ENCODE measurements around the gene NACA2.
"Not testable (repeated sequence)": the region's sequence is repeated elsewhere in the genome, so short reads cannot be mapped to it uniquely, and the experiment has no call there.

The NACA2 gene

GRCh38 chr17:61598014-61598413 lies 7.0 kb upstream of the NACA2 start:
- Histone ChIP-seq H3K27me3 (ENCODE audit: control insufficient read depth, insufficient read depth, low read length) (no peaks in the 10 kb centered on the region), H3K36me3 (ENCODE audit: control insufficient read depth, insufficient read depth, low read length) (no peaks in the 10 kb centered on the region)

GRCh38 chr17:61597607-61598006 lies 6.6 kb upstream of the NACA2 start:
- H3K27me3 ChIP-seq (ENCODE audit: control insufficient read depth, insufficient read depth, low read length), result no peaks in the 10 kb centered on the region
- H3K9ac ChIP-seq (ENCODE audit: low read length), result no peak overlapping the region
- no peaks in the 10 kb centered on the region for H3K36me3 ChIP-seq (ENCODE audit: control insufficient read depth, insufficient read depth, low read length)
- no peaks in the 10 kb centered on the region for H3K4me1 ChIP-seq (ENCODE audit: control insufficient read depth, insufficient read depth, low read length)
- H3K4me3 ChIP-seq (ENCODE audit: low read length), result no peak overlapping the region
- no peaks in the 10 kb centered on the region for H3K9me3 ChIP-seq (ENCODE audit: control insufficient read depth, low read length)

More at GRCh38 chr17:61598014-61598413, 7.0 kb upstream of the NACA2 start:
- H3K4me1 ChIP-seq (ENCODE audit: control insufficient read depth, insufficient read depth, low read length), result no peaks in the 10 kb centered on the region
- H3K9me3 ChIP-seq (ENCODE audit: control insufficient read depth, low read length), result no peaks in the 10 kb centered on the region
- H3K9ac ChIP-seq (ENCODE audit: low read length), result no peak overlapping the region
- H3K4me3 ChIP-seq (ENCODE audit: low read length), result no peak overlapping the region

- Histone ChIP-seq H3K36me3 (ENCODE audit: control insufficient read depth, insufficient read depth, low read length) (no peaks in the 10 kb centered on the region), H3K4me1 (ENCODE audit: control insufficient read depth, insufficient read depth, low read length) (no peaks in the 10 kb centered on the region), H3K27me3 (ENCODE audit: control insufficient read depth, insufficient read depth, low read length) (no peaks in the 10 kb centered on the region), H3K4me3 (ENCODE audit: low read length) (no peak overlapping the region), H3K9me3 (ENCODE audit: control insufficient read depth, low read length) (no peaks in the 10 kb centered on the region), H3K9ac (ENCODE audit: low read length) (no peak overlapping the region)
These were observed 4.6 kb upstream of the NACA2 start for GRCh38 chr17:61595418-61596186.

- no peaks in the 10 kb centered on the region for H3K27me3 ChIP-seq (ENCODE audit: control insufficient read depth, insufficient read depth, low read length)
- no peak overlapping the region for H3K9ac ChIP-seq (ENCODE audit: low read length)
- no peaks in the 10 kb centered on the region for H3K36me3 ChIP-seq (ENCODE audit: control insufficient read depth, insufficient read depth, low read length)
- no peaks in the 10 kb centered on the region for H3K9me3 ChIP-seq (ENCODE audit: control insufficient read depth, low read length)
- no peaks in the 10 kb centered on the region for H3K4me1 ChIP-seq (ENCODE audit: control insufficient read depth, insufficient read depth, low read length)
- H3K4me3 ChIP-seq (ENCODE audit: low read length), result no peak overlapping the region
These were observed 3.3 kb upstream of the NACA2 start for GRCh38 chr17:61594294-61594825.

GRCh38 chr17:61593426-61593825 lies 2.4 kb upstream of the NACA2 start:
- no peaks in the 10 kb centered on the region for H3K4me1 ChIP-seq (ENCODE audit: control insufficient read depth, insufficient read depth, low read length)
- H3K9ac ChIP-seq (ENCODE audit: low read length), result no peak overlapping the region
- no peaks in the 10 kb centered on the region for H3K36me3 ChIP-seq (ENCODE audit: control insufficient read depth, insufficient read depth, low read length)
- no peaks in the 10 kb centered on the region for H3K9me3 ChIP-seq (ENCODE audit: control insufficient read depth, low read length)
- no peaks in the 10 kb centered on the region for H3K27me3 ChIP-seq (ENCODE audit: control insufficient read depth, insufficient read depth, low read length)
- H3K4me3 ChIP-seq (ENCODE audit: low read length), result no peak overlapping the region

- no peaks in the 10 kb centered on the region for H3K36me3 ChIP-seq (ENCODE audit: control insufficient read depth, insufficient read depth, low read length)
- H3K4me3 ChIP-seq (ENCODE audit: low read length), result no peak overlapping the region
- no peaks in the 10 kb centered on the region for H3K4me1 ChIP-seq (ENCODE audit: control insufficient read depth, insufficient read depth, low read length)
- no peaks in the 10 kb centered on the region for H3K9me3 ChIP-seq (ENCODE audit: control insufficient read depth, low read length)
- H3K9ac ChIP-seq (ENCODE audit: low read length), result no peak overlapping the region
- no peaks in the 10 kb centered on the region for H3K27me3 ChIP-seq (ENCODE audit: control insufficient read depth, insufficient read depth, low read length)
These were observed 911 bp upstream of the NACA2 start for GRCh38 chr17:61591930-61592329.

GRCh38 chr17:61589990-61590389 lies 1.0 kb downstream of the NACA2 start:
- Histone ChIP-seq H3K9me3 (ENCODE audit: control insufficient read depth, low read length) (no peaks in the 10 kb centered on the region), H3K9ac (ENCODE audit: low read length) (no peak overlapping the region), H3K36me3 (ENCODE audit: control insufficient read depth, insufficient read depth, low read length) (no peaks in the 10 kb centered on the region), H3K4me3 (ENCODE audit: low read length) (no peak overlapping the region), H3K4me1 (ENCODE audit: control insufficient read depth, insufficient read depth, low read length) (no peaks in the 10 kb centered on the region), H3K27me3 (ENCODE audit: control insufficient read depth, insufficient read depth, low read length) (no peaks in the 10 kb centered on the region)

- Histone ChIP-seq H3K4me3 (ENCODE audit: low read length) (no peak overlapping the region), H3K27me3 (ENCODE audit: control insufficient read depth, insufficient read depth, low read length) (no peaks in the 10 kb centered on the region), H3K9me3 (ENCODE audit: control insufficient read depth, low read length) (no peaks in the 10 kb centered on the region), H3K4me1 (ENCODE audit: control insufficient read depth, insufficient read depth, low read length) (peaks cover 3% of the 10 kb centered on the region), H3K9ac (ENCODE audit: low read length) (no peak overlapping the region), H3K36me3 (ENCODE audit: control insufficient read depth, insufficient read depth, low read length) (no peaks in the 10 kb centered on the region)
These were observed 3.0 kb downstream of the NACA2 start for GRCh38 chr17:61587807-61588660.

GRCh38 chr17:61587242-61587641 lies 3.8 kb downstream of the NACA2 start:
- Histone ChIP-seq H3K4me3 (ENCODE audit: low read length) (no peak overlapping the region), H3K27me3 (ENCODE audit: control insufficient read depth, insufficient read depth, low read length) (no peaks in the 10 kb centered on the region), H3K9ac (ENCODE audit: low read length) (no peak overlapping the region), H3K4me1 (ENCODE audit: control insufficient read depth, insufficient read depth, low read length) (peaks cover 5% of the 10 kb centered on the region), H3K9me3 (ENCODE audit: control insufficient read depth, low read length) (no peaks in the 10 kb centered on the region), H3K36me3 (ENCODE audit: control insufficient read depth, insufficient read depth, low read length) (no peaks in the 10 kb centered on the region)

- H3K4me1 ChIP-seq (ENCODE audit: control insufficient read depth, insufficient read depth, low read length); H3K9me3 ChIP-seq (ENCODE audit: control insufficient read depth, low read length); H3K4me3 ChIP-seq (ENCODE audit: low read length); H3K36me3 ChIP-seq (ENCODE audit: control insufficient read depth, insufficient read depth, low read length); H3K27me3 ChIP-seq (ENCODE audit: control insufficient read depth, insufficient read depth, low read length); H3K9ac ChIP-seq (ENCODE audit: low read length): not testable (repeated sequence)
These were observed 4.4 kb downstream of the NACA2 start for GRCh38 chr17:61586622-61587021.

- no peak overlapping the region for H3K9ac ChIP-seq (ENCODE audit: low read length)
These were observed 4.9 kb downstream of the NACA2 start for GRCh38 chr17:61586031-61586566.

GRCh38 chr17:61584866-61585265 lies 6.2 kb downstream of the NACA2 start:
- Histone ChIP-seq H3K36me3 (ENCODE audit: control insufficient read depth, insufficient read depth, low read length) (no peaks in the 10 kb centered on the region), H3K4me3 (ENCODE audit: low read length) (no peak overlapping the region), H3K9me3 (ENCODE audit: control insufficient read depth, low read length) (no peaks in the 10 kb centered on the region), H3K9ac (ENCODE audit: low read length) (no peak overlapping the region), H3K4me1 (ENCODE audit: control insufficient read depth, insufficient read depth, low read length) (peaks cover 11% of the 10 kb centered on the region), H3K27me3 (ENCODE audit: control insufficient read depth, insufficient read depth, low read length) (no peaks in the 10 kb centered on the region)

More at GRCh38 chr17:61586031-61586566, 4.9 kb downstream of the NACA2 start:
- Histone ChIP-seq H3K9me3 (ENCODE audit: control insufficient read depth, low read length) (no peaks in the 10 kb centered on the region), H3K36me3 (ENCODE audit: control insufficient read depth, insufficient read depth, low read length) (no peaks in the 10 kb centered on the region), H3K4me1 (ENCODE audit: control insufficient read depth, insufficient read depth, low read length) (peaks cover 9% of the 10 kb centered on the region), H3K27me3 (ENCODE audit: control insufficient read depth, insufficient read depth, low read length) (no peaks in the 10 kb centered on the region), H3K4me3 (ENCODE audit: low read length) (no peak overlapping the region)
